Effector memory CD8-positive, alpha-beta T cell (primary cell): ENCODE results near the gene BCL11A.

ENCODE experiments used
- ATAC-seq: fragments of 150-1000 bp; cut with Tn5 transposase; replicated peaks from 2 replicates; pipeline ENCODE4 v1.10.0; 2021; ENCODE audit warnings: mild to moderate bottlenecking, moderate library complexity
- DNase-seq, 3 experiments: peaks; one replicate each; pipeline ENCODE4 v3.0.0; 2021
- H3K27ac Mint-ChIP-seq, 2 donors: one replicate each; pipeline ENCODE4 v1.8.0; 2022; ENCODE audit warnings: mild to moderate bottlenecking in 2 of 2, mixed read lengths in 2 of 2, moderate library complexity in 2 of 2
- H3K27me3 Mint-ChIP-seq, 2 donors: one replicate each; pipeline ENCODE4 v1.8.0; 2022; ENCODE audit warnings: mixed read lengths in 2 of 2
- H3K36me3 Mint-ChIP-seq: one replicate; pipeline ENCODE4 v1.8.0; 2022; ENCODE audit warnings: mild to moderate bottlenecking, moderate library complexity, mixed read lengths; ENCODE audit not compliant: insufficient read depth
- H3K4me1 Mint-ChIP-seq, 2 donors: one replicate each; pipeline ENCODE4 v1.8.0; 2022; ENCODE audit warnings: low read depth in 2 of 2, mixed read lengths in 2 of 2
- H3K4me3 Mint-ChIP-seq, 2 donors: one replicate each; pipeline ENCODE4 v1.8.0; 2022; ENCODE audit warnings: mild to moderate bottlenecking in 2 of 2, mixed read lengths in 2 of 2, moderate library complexity in 2 of 2
- H3K9me3 Mint-ChIP-seq, 2 donors: one replicate each; pipeline ENCODE4 v1.8.0; 2022; ENCODE audit warnings: mixed read lengths in 2 of 2

Gene BCL11A

DNA sequence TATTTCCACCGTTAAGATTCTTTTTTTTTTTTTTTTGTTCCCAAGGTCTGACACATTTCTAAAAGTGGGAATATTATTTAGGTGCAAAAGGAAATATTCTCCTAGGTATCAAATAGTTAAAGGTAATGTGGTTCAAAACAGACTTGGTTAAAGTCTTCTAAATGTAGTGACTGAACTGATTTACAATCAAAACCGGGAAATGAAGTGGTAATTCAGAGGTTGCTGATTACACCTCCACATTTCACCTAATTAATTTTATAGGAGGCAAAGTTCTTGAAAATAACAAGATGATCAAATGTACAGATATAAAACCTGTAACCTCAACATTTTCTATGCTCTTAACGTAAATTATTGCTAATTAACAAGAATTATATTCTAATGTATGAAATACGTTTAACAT is 5.1 kb downstream of the BCL11A start:
- Mint-ChIP-seq H3K9me3 (no peaks in the 10 kb centered on the region), H3K4me1 (peaks cover 14 to 16% of the 10 kb centered on the region in 2 donors), H3K27ac (no peak overlapping the region), H3K4me3 (peak overlapping the region in 1 of 2 donors; percentile 80), H3K27me3 (peaks cover 56 to 93% of the 10 kb centered on the region in 2 donors), H3K36me3 (no peaks in the 10 kb centered on the region)
- DNase-seq (no peak), ATAC-seq (no peak)

DNA sequence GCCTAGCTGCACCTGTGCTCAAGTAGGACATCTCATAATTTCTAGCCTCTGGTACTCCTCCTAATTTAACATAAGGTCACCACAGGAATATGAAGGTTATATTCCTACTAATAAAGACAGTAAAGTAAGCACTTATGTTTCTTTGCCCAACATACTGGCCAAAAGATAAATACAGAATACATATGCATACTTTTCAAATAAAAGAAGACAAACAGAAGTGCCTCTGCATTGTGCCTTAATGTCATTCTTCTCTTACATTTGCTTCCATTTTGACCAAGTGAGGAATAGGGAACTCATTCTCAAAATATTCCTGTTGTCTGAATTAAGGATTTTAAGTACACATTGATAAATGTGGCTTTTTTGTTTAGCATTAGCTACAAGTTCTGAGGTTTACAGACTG is 5.6 kb downstream of the BCL11A start:
- Mint-ChIP-seq H3K27me3 (peaks cover 58 to 94% of the 10 kb centered on the region in 2 donors), H3K27ac (no peak overlapping the region), H3K36me3 (no peaks in the 10 kb centered on the region), H3K9me3 (no peaks in the 10 kb centered on the region), H3K4me1 (peaks cover 14 to 15% of the 10 kb centered on the region in 2 donors), H3K4me3 (no peak overlapping the region)
- DNase-seq (no peak), ATAC-seq (no peak)

DNA sequence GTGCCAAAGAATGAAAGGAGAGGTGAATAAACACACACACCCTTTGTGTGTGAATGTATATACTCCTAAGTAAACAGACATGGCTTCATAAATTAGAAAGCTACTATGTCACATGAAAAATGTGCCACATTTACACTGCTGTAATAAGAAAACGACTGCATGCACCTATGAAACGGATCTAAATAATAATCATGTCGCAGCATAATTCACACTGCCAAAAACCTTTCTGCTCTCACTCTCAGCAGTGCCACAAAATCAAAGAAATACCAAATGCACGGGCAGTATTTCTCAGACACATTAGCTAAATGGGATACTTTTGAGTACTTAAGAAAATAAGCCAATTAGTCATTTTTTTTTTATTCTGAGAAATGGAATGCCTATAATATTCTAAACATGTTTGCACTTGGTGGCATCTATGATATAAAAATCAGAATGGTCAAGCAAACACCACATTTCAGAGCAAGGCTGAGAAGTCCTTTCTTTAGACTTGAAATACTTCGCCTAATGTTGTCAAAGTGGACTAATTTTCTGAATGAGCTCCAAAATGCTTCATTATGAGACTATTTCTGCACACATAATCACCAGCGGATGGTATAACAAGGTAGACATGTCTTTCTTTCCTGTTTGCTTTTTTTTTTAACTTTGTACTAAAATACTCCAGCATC is 6.6 kb downstream of the BCL11A start:
- H3K9me3 Mint-ChIP-seq = no peaks in the 10 kb centered on the region
- no peak for ATAC-seq
- H3K36me3 Mint-ChIP-seq = no peaks in the 10 kb centered on the region
- H3K27me3 Mint-ChIP-seq = peaks cover 62 to 88% of the 10 kb centered on the region in 2 donors
- peaks cover 13 to 15% of the 10 kb centered on the region in 2 donors for H3K4me1 Mint-ChIP-seq
- DNase-seq = no peak
- no peak overlapping the region for H3K27ac Mint-ChIP-seq
- H3K4me3 Mint-ChIP-seq = no peak overlapping the region

DNA sequence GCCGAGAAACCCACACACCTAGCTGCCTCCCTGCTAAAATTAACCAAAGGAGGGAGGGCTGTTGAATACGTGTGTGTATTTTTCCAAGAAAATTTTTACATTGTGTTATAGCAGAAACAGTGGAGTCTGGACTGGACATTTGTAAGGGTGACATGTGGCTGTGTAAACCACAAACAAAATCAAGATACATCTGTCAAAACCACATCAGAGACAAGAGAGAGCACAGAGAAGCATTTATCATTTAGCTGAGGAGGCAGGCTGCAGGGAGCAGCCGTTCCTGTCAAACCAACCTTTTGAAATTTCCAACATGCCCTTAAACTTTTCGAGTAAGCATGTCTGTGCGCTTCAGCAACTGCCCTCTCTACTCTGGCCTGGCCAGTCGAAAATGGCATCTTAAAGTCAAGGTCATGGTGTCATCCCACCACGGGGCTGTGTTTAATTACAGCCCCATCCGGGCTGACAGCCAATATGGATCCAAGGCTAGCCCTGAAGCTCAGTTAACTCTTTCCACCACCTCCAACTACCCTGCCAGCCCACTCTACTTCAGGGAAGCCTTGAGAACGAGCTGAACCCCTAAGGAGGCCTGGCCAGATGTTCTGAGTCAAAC is 8.4 kb downstream of the BCL11A start:
- no peak for ATAC-seq

DNA sequence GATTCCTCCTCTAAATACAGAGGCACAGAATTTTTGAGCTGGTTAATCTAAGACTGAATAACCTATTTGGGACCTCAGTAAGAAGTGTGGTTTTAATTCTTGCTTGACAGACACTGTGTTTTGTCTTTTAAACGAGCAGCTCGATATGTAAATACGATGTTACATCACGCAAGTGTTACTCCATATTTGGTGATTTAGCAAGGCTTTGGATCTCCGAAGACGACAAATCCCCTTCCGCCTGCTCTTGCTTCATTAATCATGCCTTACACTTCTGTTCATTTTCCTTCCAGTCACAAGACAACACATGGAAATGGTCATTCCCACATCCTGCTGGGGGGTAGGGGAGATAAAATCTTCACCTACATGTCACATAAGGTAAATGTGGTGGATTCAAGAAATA is 9.4 kb downstream of the BCL11A start:
- no peaks in the 10 kb centered on the region for H3K36me3 Mint-ChIP-seq

More for the DNA sequence above, 8.4 kb downstream of the BCL11A start:
- Mint-ChIP-seq H3K27me3 (peaks cover 59 to 72% of the 10 kb centered on the region in 2 donors), H3K27ac (no peak overlapping the region), H3K36me3 (no peaks in the 10 kb centered on the region), H3K9me3 (no peaks in the 10 kb centered on the region), H3K4me1 (peaks cover 7 to 11% of the 10 kb centered on the region in 2 donors), H3K4me3 (no peak overlapping the region)
- no peak for DNase-seq

DNA sequence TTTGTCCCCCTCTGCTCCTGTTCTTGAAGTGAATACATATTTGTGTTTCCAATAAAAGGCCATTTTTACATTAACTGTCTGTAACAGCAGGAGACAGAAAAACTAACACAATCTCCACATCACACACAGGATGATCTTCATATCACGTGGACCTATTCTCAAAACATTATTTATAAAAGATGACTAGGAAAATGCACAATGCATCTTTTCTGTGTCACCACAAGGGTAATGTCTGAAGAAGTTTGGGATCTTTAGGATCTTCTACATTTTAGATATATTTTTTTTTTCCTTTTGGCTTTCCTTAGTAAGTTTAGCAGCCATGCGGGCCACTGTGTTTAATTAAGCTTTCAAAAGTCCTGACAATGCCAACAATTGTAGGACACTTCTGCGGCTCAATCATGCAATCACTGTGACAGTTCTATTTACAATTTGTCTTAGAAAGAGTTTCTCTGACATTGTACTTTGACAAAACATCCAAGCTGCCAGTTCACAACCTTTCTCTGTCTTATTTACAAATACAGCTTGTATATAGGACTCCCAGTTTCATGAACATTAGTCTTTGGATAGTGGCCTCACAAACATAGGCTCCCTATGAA is 12.3 kb downstream of the BCL11A start:
- H3K9me3 Mint-ChIP-seq = no peaks in the 10 kb centered on the region
- DNase-seq = no peak
- H3K36me3 Mint-ChIP-seq = no peaks in the 10 kb centered on the region
- no peak for ATAC-seq
- H3K27me3 Mint-ChIP-seq = peaks cover 38 to 60% of the 10 kb centered on the region in 2 donors
- no peaks in the 10 kb centered on the region for H3K4me1 Mint-ChIP-seq
- no peak overlapping the region for H3K4me3 Mint-ChIP-seq
- no peak overlapping the region for H3K27ac Mint-ChIP-seq

More for the DNA sequence above, 9.4 kb downstream of the BCL11A start:
- DNase-seq (no peak), ATAC-seq (no peak)
- Mint-ChIP-seq H3K4me3 (no peak overlapping the region), H3K9me3 (no peaks in the 10 kb centered on the region), H3K27ac (no peak overlapping the region), H3K27me3 (peaks cover 53 to 65% of the 10 kb centered on the region in 2 donors), H3K4me1 (peaks cover 1 to 3% of the 10 kb centered on the region in 2 donors)

DNA sequence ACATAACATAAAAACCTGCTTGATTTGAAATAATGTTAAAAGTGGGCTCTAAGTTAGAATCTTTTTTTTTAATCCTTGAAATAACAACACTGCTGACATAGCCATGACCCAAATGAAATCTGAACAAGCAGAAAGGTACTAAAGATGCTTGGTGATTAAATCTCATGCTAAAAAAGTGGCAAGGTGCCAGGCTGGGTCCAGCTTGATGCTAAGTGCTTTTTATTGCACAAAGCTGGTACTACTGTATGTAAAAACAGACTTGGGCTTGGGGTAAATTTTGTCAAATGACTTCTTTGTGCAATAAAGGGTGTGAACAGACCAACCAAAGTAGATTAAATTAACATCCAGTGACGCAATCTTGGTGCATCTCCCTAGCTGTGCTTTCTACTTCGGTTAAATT is 13.4 kb downstream of the BCL11A start:
- H3K27me3 Mint-ChIP-seq = peaks cover 46 to 60% of the 10 kb centered on the region in 2 donors
- H3K36me3 Mint-ChIP-seq = no peaks in the 10 kb centered on the region
- H3K9me3 Mint-ChIP-seq = no peaks in the 10 kb centered on the region
- no peak overlapping the region for H3K4me3 Mint-ChIP-seq
- no peaks in the 10 kb centered on the region for H3K4me1 Mint-ChIP-seq
- ATAC-seq (no peak), DNase-seq (no peak)
- no peak overlapping the region for H3K27ac Mint-ChIP-seq

DNA sequence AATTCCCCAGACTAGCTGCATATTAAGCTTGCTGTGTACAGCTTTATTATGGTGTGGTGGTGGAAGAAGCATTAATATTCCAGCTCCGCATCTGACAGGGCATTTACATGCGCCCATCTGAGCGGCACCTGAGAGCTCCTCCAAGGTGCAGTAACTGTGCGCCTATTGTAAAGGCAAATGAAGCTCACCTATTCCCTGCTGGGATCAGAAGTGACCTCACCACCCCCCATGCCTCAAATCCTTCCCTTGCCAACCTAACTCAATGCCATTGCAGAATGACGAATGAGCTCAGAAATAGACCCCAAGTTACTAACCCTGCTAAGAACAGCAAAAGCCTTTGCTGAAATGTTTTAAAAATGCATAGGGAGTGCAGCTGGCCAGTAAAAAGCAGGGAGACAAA is 14.3 kb downstream of the BCL11A start:
- peaks cover 45 to 50% of the 10 kb centered on the region in 2 donors for H3K27me3 Mint-ChIP-seq
- no peaks in the 10 kb centered on the region for H3K4me1 Mint-ChIP-seq
- H3K27ac Mint-ChIP-seq = no peak overlapping the region
- DNase-seq (no peak), ATAC-seq (no peak)
- H3K4me3 Mint-ChIP-seq = no peak overlapping the region
- H3K9me3 Mint-ChIP-seq = no peaks in the 10 kb centered on the region
- H3K36me3 Mint-ChIP-seq = no peaks in the 10 kb centered on the region

DNA sequence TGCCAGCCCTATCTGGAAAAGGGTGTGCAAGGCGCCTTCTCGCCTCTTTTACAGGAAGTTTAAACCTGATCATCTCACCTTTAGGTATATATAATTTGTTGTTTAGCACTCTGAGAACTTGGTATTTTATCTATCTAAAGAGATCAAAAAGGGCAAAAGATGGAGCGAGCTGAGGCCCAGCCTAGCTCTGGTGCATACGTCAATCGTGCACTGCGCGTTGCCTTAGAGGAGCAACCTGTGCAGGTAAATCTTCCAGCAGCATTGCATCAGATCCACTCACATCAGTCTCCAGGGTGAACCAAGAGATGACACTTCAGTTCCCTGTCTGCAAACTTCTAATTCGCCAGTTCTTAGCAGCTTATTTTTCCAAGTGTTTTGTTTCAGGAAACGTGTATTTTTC is 15.4 kb downstream of the BCL11A start:
- no peaks in the 10 kb centered on the region for H3K36me3 Mint-ChIP-seq
- DNase-seq (no peak), ATAC-seq (no peak)
- H3K4me1 Mint-ChIP-seq = no peaks in the 10 kb centered on the region
- peaks cover 43% of the 10 kb centered on the region in 2 donors for H3K27me3 Mint-ChIP-seq
- no peaks in the 10 kb centered on the region for H3K9me3 Mint-ChIP-seq
- H3K4me3 Mint-ChIP-seq = no peak overlapping the region
- no peak overlapping the region for H3K27ac Mint-ChIP-seq

DNA sequence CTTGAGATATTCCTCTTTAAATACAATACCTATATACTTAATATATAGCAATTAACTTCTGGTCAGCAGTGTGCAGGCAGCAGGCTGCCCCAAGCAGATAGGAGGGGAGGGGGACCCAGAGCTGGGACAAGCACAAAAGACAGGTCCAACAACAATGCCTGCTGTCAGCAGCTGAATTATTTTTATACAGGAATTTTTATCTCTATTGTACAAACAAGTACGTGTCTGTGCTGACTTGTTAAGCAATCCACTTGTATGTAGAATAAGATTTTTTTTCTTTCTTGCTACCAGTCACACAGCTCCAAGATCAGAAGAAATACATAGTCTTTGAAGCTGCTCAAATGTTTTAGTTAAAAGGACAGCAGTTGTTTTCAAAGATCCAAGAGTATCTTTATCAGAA is 16.7 kb downstream of the BCL11A start:
- Mint-ChIP-seq H3K36me3 (no peaks in the 10 kb centered on the region), H3K4me1 (peaks cover 0 to 2% of the 10 kb centered on the region in 2 donors), H3K9me3 (no peaks in the 10 kb centered on the region), H3K4me3 (no peak overlapping the region), H3K27ac (no peak overlapping the region), H3K27me3 (peaks cover 46 to 52% of the 10 kb centered on the region in 2 donors)
- no peak for ATAC-seq
- no peak for DNase-seq

DNA sequence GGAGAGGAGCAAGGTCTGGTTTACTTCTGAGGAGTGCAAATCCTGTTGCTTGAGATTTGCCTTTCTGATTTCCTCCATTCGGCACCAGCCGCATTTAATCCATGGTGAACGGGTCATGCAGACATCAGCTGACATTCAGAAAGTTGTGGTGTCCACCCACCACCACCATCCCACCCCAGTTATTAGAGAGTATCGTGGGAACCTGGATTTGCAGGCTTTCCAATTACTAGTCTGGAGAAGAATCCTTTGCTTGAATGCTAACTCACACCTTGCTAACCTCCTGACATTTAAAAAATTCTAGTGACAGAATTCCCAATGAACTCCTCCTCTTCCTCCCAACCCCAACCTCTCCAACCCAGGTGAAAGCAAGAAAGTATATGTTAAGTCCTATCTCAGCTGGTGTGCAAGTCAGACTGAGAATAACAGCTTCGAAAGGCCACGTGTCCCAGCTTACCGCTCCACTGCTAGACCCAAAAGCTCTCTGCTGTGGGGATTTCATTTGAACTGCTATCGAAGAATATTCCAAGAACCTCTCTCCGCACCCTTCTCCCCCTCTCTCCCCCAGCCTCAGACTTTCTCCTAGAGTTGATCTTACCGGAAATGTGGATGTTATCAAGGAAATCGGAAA is 17.7 kb downstream of the BCL11A start:
- DNase-seq (no peak), ATAC-seq (no peak)
- Mint-ChIP-seq H3K36me3 (no peaks in the 10 kb centered on the region), H3K27me3 (peaks cover 55 to 61% of the 10 kb centered on the region in 2 donors), H3K4me1 (peaks cover 0 to 4% of the 10 kb centered on the region in 2 donors), H3K27ac (no peak overlapping the region), H3K9me3 (no peaks in the 10 kb centered on the region), H3K4me3 (no peak overlapping the region)

DNA sequence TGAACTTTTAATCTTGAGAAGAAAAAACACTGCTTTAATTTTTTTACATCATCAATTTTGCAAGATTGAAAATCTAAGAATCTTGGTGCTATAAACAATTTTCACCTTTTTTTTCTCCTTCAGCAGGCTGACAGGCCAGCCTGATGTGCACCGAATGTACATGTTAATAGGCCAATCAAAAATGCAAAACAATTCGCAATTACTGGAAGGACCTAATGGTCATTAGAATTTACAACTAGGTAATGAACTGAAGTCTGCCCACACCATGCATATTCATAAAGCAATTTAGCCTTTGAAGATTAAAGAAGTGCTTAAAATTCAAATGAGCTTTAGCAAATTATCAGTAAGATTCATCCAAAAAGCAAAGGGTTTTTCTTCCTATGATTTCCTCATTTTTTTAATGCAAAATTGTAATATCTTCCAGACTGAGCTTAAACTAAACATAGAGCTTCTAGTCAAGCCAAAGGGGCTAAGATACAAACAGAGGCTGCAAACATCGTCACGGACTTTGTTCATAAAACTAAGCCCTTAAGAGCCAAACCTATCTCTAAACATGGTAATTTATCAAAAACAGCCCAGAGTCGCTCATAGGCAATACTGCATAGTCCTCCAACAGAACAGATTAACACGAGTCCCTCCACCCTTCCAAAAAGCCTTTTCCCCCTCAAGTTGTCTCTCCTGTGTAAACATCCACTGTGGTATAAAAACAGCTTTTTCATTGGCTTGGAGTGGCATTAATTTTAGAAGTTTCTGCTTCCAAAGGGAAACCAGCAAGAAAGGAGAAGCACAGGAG is 18.4 kb downstream of the BCL11A start:
- no peak for DNase-seq
- Mint-ChIP-seq H3K27me3 (peaks cover 62 to 68% of the 10 kb centered on the region in 2 donors), H3K36me3 (no peaks in the 10 kb centered on the region), H3K4me3 (no peak overlapping the region), H3K27ac (no peak overlapping the region), H3K9me3 (no peaks in the 10 kb centered on the region), H3K4me1 (peaks cover 0 to 4% of the 10 kb centered on the region in 2 donors)
- ATAC-seq = no peak

DNA sequence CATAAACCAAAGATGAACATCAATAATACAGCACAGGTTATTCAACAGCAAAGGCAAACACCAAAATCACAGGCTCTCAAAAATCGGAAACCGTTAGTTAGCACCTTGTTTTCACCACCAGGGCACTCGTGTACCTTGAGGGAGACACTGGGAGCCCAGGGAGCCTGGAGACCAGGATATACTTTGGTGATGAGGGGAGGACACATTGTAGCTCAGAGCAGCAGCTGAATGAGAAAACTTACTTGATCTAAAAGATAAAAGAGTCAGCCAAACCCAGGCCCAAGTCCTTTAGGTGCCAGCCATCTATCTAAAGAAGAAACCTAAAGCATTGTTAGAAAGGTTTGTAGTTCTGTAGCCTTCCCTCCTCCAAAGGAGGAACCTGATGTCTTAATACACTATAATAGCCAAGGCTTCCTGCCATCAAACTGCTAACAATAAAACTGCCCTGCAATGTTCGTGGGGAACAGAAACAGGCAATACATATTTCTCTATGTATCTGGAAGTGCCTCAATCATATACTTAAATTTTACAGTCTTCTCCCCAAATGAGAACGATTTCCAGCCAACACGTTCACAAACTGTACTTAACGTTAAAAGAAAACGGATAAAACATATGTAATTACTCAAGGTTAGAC is 19.3 kb downstream of the BCL11A start:
- peaks cover 0 to 4% of the 10 kb centered on the region in 2 donors for H3K4me1 Mint-ChIP-seq
- no peak overlapping the region for H3K4me3 Mint-ChIP-seq
- peaks cover 66 to 75% of the 10 kb centered on the region in 2 donors for H3K27me3 Mint-ChIP-seq
- no peak for DNase-seq
- H3K9me3 Mint-ChIP-seq = no peaks in the 10 kb centered on the region
- no peak overlapping the region for H3K27ac Mint-ChIP-seq
- no peaks in the 10 kb centered on the region for H3K36me3 Mint-ChIP-seq
- ATAC-seq = no peak
